Measurements from ENCODE around the gene DAB1.

The DAB1 gene

GRCh38 chr1:57007948-57008347, 415.9 kb downstream of the DAB1 start:
- no peak for DNase-seq

- no peak for DNase-seq
Measured at GRCh38 chr1:57007472-57007871, 416.4 kb downstream of the DAB1 start.

GRCh38 chr1:57003398-57004139, 420.3 kb downstream of the DAB1 start:
- no peak for DNase-seq

GRCh38 chr1:56995414-56996100, 428.3 kb downstream of the DAB1 start:
- no peak for DNase-seq

GRCh38 chr1:56993475-56993874, 430.4 kb downstream of the DAB1 start:
- DNase-seq, result no peak

GRCh38 chr1:56992318-56993125, 431.3 kb downstream of the DAB1 start:
- no peak for DNase-seq

GRCh38 chr1:56991576-56991975, 432.3 kb downstream of the DAB1 start:
- DNase-seq, result no peak

- DNase-seq, result no peak
Measured at GRCh38 chr1:56986397-56986796, 437.5 kb downstream of the DAB1 start.

- no peak for DNase-seq
Measured at GRCh38 chr1:56985857-56986256, 438.0 kb downstream of the DAB1 start.

GRCh38 chr1:56983484-56983883, 440.4 kb downstream of the DAB1 start:
- no peak for DNase-seq

GRCh38 chr1:56979986-56980755, 443.7 kb downstream of the DAB1 start:
- no peak for DNase-seq

- DNase-seq, result no peak
Measured at GRCh38 chr1:56978819-56979218, 445.0 kb downstream of the DAB1 start.

GRCh38 chr1:56977910-56978309, 445.9 kb downstream of the DAB1 start:
- DNase-seq, result no peak

GRCh38 chr1:56975446-56975845, 448.4 kb downstream of the DAB1 start:
- DNase-seq, result no peak

- no peak for DNase-seq
Measured at GRCh38 chr1:56973923-56974742, 449.7 kb downstream of the DAB1 start.

GRCh38 chr1:56972976-56973375, 450.9 kb downstream of the DAB1 start:
- DNase-seq, result no peak

- no peak for DNase-seq
Measured at GRCh38 chr1:56970280-56970679, 453.6 kb downstream of the DAB1 start.

- DNase-seq, result no peak
Measured at GRCh38 chr1:56968878-56969495, 454.9 kb downstream of the DAB1 start.

GRCh38 chr1:56967900-56968832, 455.7 kb downstream of the DAB1 start:
- no peak for DNase-seq

GRCh38 chr1:56967355-56967754, 456.5 kb downstream of the DAB1 start:
- no peak for DNase-seq

- DNase-seq, result no peak
Measured at GRCh38 chr1:56966698-56966999, 457.2 kb downstream of the DAB1 start.
